Right lobe of liver (tissue), 6 donors: ENCODE data around the gene BOLA1. TPM values are rescaled to one million over a fixed set of nuclear protein-coding genes. Genes with fewer than 3 reads are reported as not detected.

Source experiments
- ATAC-seq, 4 donors: fragments of 200-7000 bp; cut with Tn5 transposase; one replicate each; pipeline ENCODE4 v1.9.1; 2020; ENCODE audit warnings: mild to moderate bottlenecking in 4 of 4, moderate library complexity in 4 of 4
- DNase-seq, 3 donors: peaks; one replicate each; pipeline ENCODE4 v3.0.0-alpha.2; 2020
- H3K27ac ChIP-seq, 3 donors: fragments of 200-600 bp; one replicate each; pipeline ENCODE4 v1.8.0; 2022
- H3K27me3 ChIP-seq, 2 donors: fragments of 200-600 bp; one replicate each; pipeline ENCODE4 v1.8.0; 2022
- H3K36me3 ChIP-seq, 4 donors: fragments of 200-600 bp; sonication (generic) in 1 of 4; one replicate each; pipeline versions ENCODE4 v1.5.1 to v1.8.0; 2017 to 2022; ENCODE audit warnings: control low read depth in 1 of 4
- H3K4me1 ChIP-seq, 4 donors: fragments of 200-600 bp; sonication (generic) in 1 of 4; one replicate each; pipeline versions ENCODE4 v1.5.1 to v1.8.0; 2017 to 2022; ENCODE audit warnings: control low read depth in 1 of 4
- H3K4me3 ChIP-seq, 3 donors: fragments of 200-600 bp; one replicate each; pipeline ENCODE4 v1.8.0; 2022
- H3K9me3 ChIP-seq, 4 donors: fragments of 200-600 bp; sonication (generic) in 1 of 4; one replicate each; pipeline versions ENCODE4 v1.5.1 to v1.8.0; 2017 to 2022; ENCODE audit warnings: control low read depth in 1 of 4
- POLR2A ChIP-seq: fragments of 450-650 bp; IDR thresholded peaks from one replicate; pipeline ENCODE4 v1.6.1; 2017; ENCODE audit warnings: antibody characterized with exemption, mild to moderate bottlenecking
- WGBS: methylation state at CpG from one replicate; pipeline ENCODE4 v1.1.6; 2018; ENCODE audit warnings: low coverage, low lambda C conversion rate; ENCODE audit not compliant: insufficient coverage; ENCODE audit errors: missing lambda C conversion rate; 5-methylcytosine and 5-hydroxymethylcytosine counted together
- intact Hi-C, 2 donors: fragments of 100-400 bp; cut with DNase I; formaldehyde crosslinking; loops; one replicate each; pipeline versions ENCODE4 v1.11.2 to v1.14.1; 2022
- total RNA-seq, 6 experiments: library from RNA; depleted of rRNA in 2 of 6; stranded (reverse); fragments of >200 nt in 2 of 6; fragmentation: NEBNext Ultra II Directional in 3 of 6; extraction: Animal tissue kit (Norgen Biotek cat#: 25700) in 3 of 6; gene quantifications; one replicate each; pipeline versions ENCODE4 v1.1.0 to v1.2.4, GENCODE V29; 2016 to 2023
- TF ChIP-seq, protein P1 (sequence below), 4 donors: fragments of 200-600 bp in 3 of 4; fragments of 450-650 bp in 1 of 4; IDR thresholded peaks; one replicate each; pipeline versions ENCODE4 v1.5.1 to v1.8.0; 2016 to 2022; ENCODE audit warnings: antibody characterized with exemption in 4 of 4, mild to moderate bottlenecking in 2 of 4
- donor health status: DM: no; HTN: yes; CAD: no.
- donor health status: DM: no; HTN: no; CAD: no.
- donor health status: DM: no; HTN: no; CAD: no.
- donor health status: DM: no; HTN: yes; CAD: no.
- donor health status: DM: no; HTN: yes; CAD: no.

The BOLA1 gene
- total RNA-seq, 6 experiments from 2014 or later: 8.4 to 23.7 (median 9.5) TPM

DNA sequence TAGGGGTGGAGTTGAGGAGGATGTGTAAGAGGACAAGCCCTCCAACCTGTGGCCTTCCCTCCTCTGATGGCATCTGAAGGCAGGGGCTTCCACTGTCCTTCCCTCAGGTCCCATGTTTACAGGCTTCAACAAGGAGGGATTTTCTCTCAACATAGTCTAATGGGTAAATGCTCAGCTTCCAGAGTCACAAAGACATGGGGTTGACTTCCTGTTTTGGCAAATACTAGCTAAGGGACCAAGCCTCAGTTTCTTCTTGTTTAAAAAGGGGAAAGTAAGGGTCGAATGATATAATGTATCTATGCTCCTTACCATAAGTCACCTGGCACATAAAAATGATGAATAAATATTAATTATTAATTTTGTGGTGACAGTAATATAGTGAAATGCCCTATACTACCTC is 15.2 kb downstream of the BOLA1 start:
- intact Hi-C loops: no loop called here
- TF ChIP-seq POLR2A: no peak
- TF ChIP-seq, protein P1, sequence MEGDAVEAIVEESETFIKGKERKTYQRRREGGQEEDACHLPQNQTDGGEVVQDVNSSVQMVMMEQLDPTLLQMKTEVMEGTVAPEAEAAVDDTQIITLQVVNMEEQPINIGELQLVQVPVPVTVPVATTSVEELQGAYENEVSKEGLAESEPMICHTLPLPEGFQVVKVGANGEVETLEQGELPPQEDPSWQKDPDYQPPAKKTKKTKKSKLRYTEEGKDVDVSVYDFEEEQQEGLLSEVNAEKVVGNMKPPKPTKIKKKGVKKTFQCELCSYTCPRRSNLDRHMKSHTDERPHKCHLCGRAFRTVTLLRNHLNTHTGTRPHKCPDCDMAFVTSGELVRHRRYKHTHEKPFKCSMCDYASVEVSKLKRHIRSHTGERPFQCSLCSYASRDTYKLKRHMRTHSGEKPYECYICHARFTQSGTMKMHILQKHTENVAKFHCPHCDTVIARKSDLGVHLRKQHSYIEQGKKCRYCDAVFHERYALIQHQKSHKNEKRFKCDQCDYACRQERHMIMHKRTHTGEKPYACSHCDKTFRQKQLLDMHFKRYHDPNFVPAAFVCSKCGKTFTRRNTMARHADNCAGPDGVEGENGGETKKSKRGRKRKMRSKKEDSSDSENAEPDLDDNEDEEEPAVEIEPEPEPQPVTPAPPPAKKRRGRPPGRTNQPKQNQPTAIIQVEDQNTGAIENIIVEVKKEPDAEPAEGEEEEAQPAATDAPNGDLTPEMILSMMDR (IDR thresholded peaks at IDR 0.05): no peak
- Histone ChIP-seq H3K27me3 (no peaks in the 10 kb centered on the region), H3K4me1 (peaks cover 0 to 10% (median 0%) of the 10 kb centered on the region in 4 donors), H3K4me3 (no peak overlapping the region), H3K9me3 (no peaks in the 10 kb centered on the region), H3K36me3 (no peaks in the 10 kb centered on the region), H3K27ac (no peak overlapping the region)
- 64% methylated on average over 1 of the region's 1 CpG for WGBS
- no peak for ATAC-seq
- DNase-seq: no peak

- ATAC-seq: no peak
- DNase-seq: no peak
- intact Hi-C loops: no loop called here
- Histone ChIP-seq H3K27ac (no peak overlapping the region), H3K36me3 (no peaks in the 10 kb centered on the region), H3K9me3 (no peaks in the 10 kb centered on the region), H3K4me1 (peaks cover 0 to 10% (median 0%) of the 10 kb centered on the region in 4 donors), H3K4me3 (no peak overlapping the region), H3K27me3 (no peaks in the 10 kb centered on the region)
- no peak for TF ChIP-seq POLR2A
- TF ChIP-seq, protein P1 (IDR thresholded peaks at IDR 0.05): no peak
- WGBS: 89% methylated on average over 4 of the region's 11 CpGs
Observed at GRCh38 chr1:149915429-149916192, 16.2 kb downstream of the BOLA1 start.

GRCh38 chr1:149916193-149916897 is 17.0 kb downstream of the BOLA1 start:
- WGBS: 29% methylated on average over 6 of the region's 9 CpGs
- ATAC-seq (no peak), DNase-seq (no peak)
- no peak for TF ChIP-seq POLR2A
- TF ChIP-seq, protein P1 (IDR thresholded peaks at IDR 0.05): no peak
- H3K4me1 ChIP-seq: peaks cover 0 to 10% (median 0%) of the 10 kb centered on the region in 4 donors
- H3K4me3 ChIP-seq: no peak overlapping the region
- H3K36me3 ChIP-seq: no peaks in the 10 kb centered on the region
- intact Hi-C loops: no loop called here
- no peaks in the 10 kb centered on the region for H3K27me3 ChIP-seq
- no peak overlapping the region for H3K27ac ChIP-seq
- H3K9me3 ChIP-seq: no peaks in the 10 kb centered on the region

GRCh38 chr1:149916898-149917252 is 17.5 kb downstream of the BOLA1 start:
- Histone ChIP-seq H3K4me3 (no peak overlapping the region), H3K4me1 (peaks cover 0 to 10% (median 0%) of the 10 kb centered on the region in 4 donors), H3K27me3 (no peaks in the 10 kb centered on the region), H3K27ac (no peak overlapping the region), H3K9me3 (no peaks in the 10 kb centered on the region), H3K36me3 (no peaks in the 10 kb centered on the region)
- DNase-seq: no peak
- no peak for ATAC-seq
- no peak for TF ChIP-seq POLR2A
- TF ChIP-seq, protein P1 (IDR thresholded peaks at IDR 0.05): no peak
- 13% methylated on average over 8 of the region's 10 CpGs for whole genome bisulfite sequencing
- intact Hi-C loops: no loop called here
